HepG2 (cell line): ENCODE data around the gene MRPS10. TPM values are rescaled to one million over a fixed set of nuclear protein-coding genes. Genes with fewer than 3 reads are reported as not detected.

Experiments used
- ATAC-seq: fragments of 200-7000 bp; cut with Tn5 transposase; 3 replicates; pipeline ENCODE4 v1.9.1; 2020; ENCODE audit warnings: mild to moderate bottlenecking, moderate library complexity
- BruUV-seq: library from RNA; stranded (reverse); fragments of 400-500 nt; replicated peaks from 2 replicates; lab custom pipeline; 2021; lab: Mats Ljungman, UMichigan
- CTCF ChIA-PET: fragments of 300-600 bp; formaldehyde crosslinking; extraction: SDS; loops from one replicate; lab custom pipeline; 2021; ENCODE audit warnings: low total read pairs, inconsistent platforms, low intra/inter-chr PET ratio; lab: Yijun Ruan, JAX
- POLR2A ChIA-PET: fragments of 350-600 bp; sonication (Branson Sonifier 250); formaldehyde crosslinking; loops from one replicate; lab custom pipeline; 2020; ENCODE audit warnings: antibody characterized with exemption, inconsistent platforms; lab: Yijun Ruan, JAX
- DNase-seq: peaks from one replicate; pipeline ENCODE4 v3.0.0-alpha.2; 2015; ENCODE audit warnings: low spot score
- FAIRE-seq: peaks from 3 replicates; lab custom pipeline; 2011; peaks lifted over from hg19 to GRCh38; lab: Jason Lieb, UNC
- H2AFZ ChIP-seq: one replicate; pipeline ENCODE4 v1.6.1; 2011; ENCODE audit warnings: low read length, inconsistent platforms
- H3K27ac ChIP-seq: fragments of 300-600 bp; 3 replicates; pipeline ENCODE4 v1.8.0; 2011; ENCODE audit warnings: mixed run types, mild to moderate bottlenecking, mixed read lengths, low read length, inconsistent platforms; ENCODE audit not compliant: insufficient read depth; ENCODE audit errors: extremely low read length
- H3K27me3 ChIP-seq, 2 experiments: fragments of 200-600 bp in 1 of 2; 2 replicates in 1 of 2; 3 replicates in 1 of 2; pipeline versions ENCODE4 v1.6.0 to v1.8.0; 2011; ENCODE audit warnings: low read length in 2 of 2, mild to moderate bottlenecking in 2 of 2, moderate library complexity in 2 of 2, inconsistent platforms in 1 of 2; ENCODE audit not compliant: insufficient read depth in 2 of 2, control insufficient read depth in 1 of 2
- H3K36me3 ChIP-seq, 2 experiments: fragments of 200-600 bp in 1 of 2; replicated peaks in 1 of 2; 2 replicates in 1 of 2; 3 replicates in 1 of 2; pipeline versions ENCODE4 v1.5.1 to v1.8.0; 2011; ENCODE audit warnings: low read length in 2 of 2, inconsistent platforms in 1 of 2; ENCODE audit not compliant: insufficient read depth in 2 of 2, control insufficient read depth in 1 of 2
- H3K4me1 ChIP-seq: 2 replicates; pipeline ENCODE4 v1.5.1; 2012; ENCODE audit warnings: low read length, inconsistent platforms; ENCODE audit not compliant: insufficient read depth
- H3K4me2 ChIP-seq: 2 replicates; pipeline ENCODE4 v1.6.0; 2011; ENCODE audit warnings: low read depth, low read length, inconsistent platforms
- H3K4me3 ChIP-seq, 3 experiments: fragments of 200-600 bp in 1 of 3; sonication (generic), shearing (Covaris generic) in 1 of 3; replicated peaks in 1 of 3; 2 replicates each; pipeline ENCODE4 v1.5.1; 2011 to 2016; ENCODE audit warnings: low read length in 3 of 3, inconsistent platforms in 2 of 3, low read depth in 2 of 3, mild to moderate bottlenecking in 2 of 3, control low read depth in 1 of 3, mixed read lengths in 1 of 3; ENCODE audit not compliant: insufficient read depth in 1 of 3
- H3K79me2 ChIP-seq: one replicate; pipeline ENCODE4 v1.6.1; 2011; ENCODE audit warnings: low read length, inconsistent platforms; ENCODE audit not compliant: insufficient read depth
- H3K9ac ChIP-seq: 2 replicates; pipeline ENCODE4 v1.6.0; 2011; ENCODE audit warnings: mild to moderate bottlenecking, low read depth, low read length, inconsistent platforms; ENCODE audit not compliant: insufficient read depth
- H3K9me3 ChIP-seq: 2 replicates; pipeline ENCODE4 v1.5.1; 2012; ENCODE audit warnings: mild to moderate bottlenecking, low read length
- H4K20me1 ChIP-seq: 2 replicates; pipeline ENCODE4 v1.6.0; 2011; ENCODE audit warnings: inconsistent platforms, mild to moderate bottlenecking, low read length, moderate library complexity; ENCODE audit not compliant: insufficient read depth
- GLI4 ChIP-seq: sonication (generic); formaldehyde crosslinking; IDR thresholded peaks from 2 replicates; pipeline ENCODE4 v1.5.1; 2020; ENCODE audit warnings: missing genetic modification reagents, mild to moderate bottlenecking, moderate library complexity, borderline replicate concordance
- MYNN ChIP-seq: sonication (generic); formaldehyde crosslinking; IDR thresholded peaks from 2 replicates; pipeline ENCODE4 v1.4.0; 2020; ENCODE audit warnings: mild to moderate bottlenecking, low read depth, missing genetic modification reagents
- NR2F2 ChIP-seq: IDR thresholded peaks from 2 replicates; pipeline ENCODE4 v1.6.1; 2012; ENCODE audit warnings: low read depth, inconsistent platforms, borderline replicate concordance
- REST ChIP-seq, 2 experiments: IDR thresholded peaks; 2 replicates each; pipeline ENCODE4 v1.6.1; 2011 to 2012; ENCODE audit warnings: low read length in 2 of 2, borderline replicate concordance in 1 of 2, low read depth in 1 of 2, mild to moderate bottlenecking in 1 of 2, moderate library complexity in 1 of 2
- SNAI1 ChIP-seq: sonication (generic); formaldehyde crosslinking; IDR thresholded peaks from 2 replicates; pipeline ENCODE4 v1.5.0; 2020; ENCODE audit warnings: mild to moderate bottlenecking, missing genetic modification reagents, borderline replicate concordance
- SP140L ChIP-seq: sonication (generic); formaldehyde crosslinking; IDR thresholded peaks from 2 replicates; pipeline ENCODE4 v1.4.0; 2020; ENCODE audit warnings: missing genetic modification reagents, borderline replicate concordance
- SUZ12 ChIP-seq: fragments of 150-350 bp; IDR thresholded peaks from 2 replicates; pipeline ENCODE4 v1.6.1; 2014; ENCODE audit warnings: low read depth, low read length
- TCF12 ChIP-seq, 2 experiments: fragments of 450-650 bp in 1 of 2; sonication (generic) in 1 of 2; formaldehyde crosslinking in 1 of 2; IDR thresholded peaks; 2 replicates each; pipeline versions ENCODE4 v1.6.1 to v1.8.0; 2017 to 2022; ENCODE audit warnings: antibody characterized with exemption in 1 of 2, mild to moderate bottlenecking in 1 of 2, missing genetic modification reagents in 1 of 2, moderate library complexity in 1 of 2
- ZNF101 ChIP-seq: sonication (generic); formaldehyde crosslinking; IDR thresholded peaks from 2 replicates; pipeline ENCODE4 v1.4.0; 2020; ENCODE audit warnings: mild to moderate bottlenecking, low read depth, missing genetic modification reagents, borderline replicate concordance
- ZNF501 ChIP-seq: sonication (generic); formaldehyde crosslinking; IDR thresholded peaks from 2 replicates; pipeline ENCODE4 v1.5.1; 2020; ENCODE audit warnings: mild to moderate bottlenecking, moderate library complexity, missing genetic modification reagents
- ZNF773 ChIP-seq: sonication (generic); formaldehyde crosslinking; IDR thresholded peaks from 2 replicates; pipeline ENCODE4 v1.4.0; 2020; ENCODE audit warnings: missing genetic modification reagents, borderline replicate concordance
- ZNF788 ChIP-seq: sonication (generic); formaldehyde crosslinking; IDR thresholded peaks from 2 replicates; pipeline ENCODE4 v1.5.0; 2020; ENCODE audit warnings: mild to moderate bottlenecking, missing genetic modification reagents, borderline replicate concordance
- WGBS: methylation state at CpG from one replicate; pipeline ENCODE4 v1.1.6; 2017; ENCODE audit warnings: low lambda C conversion rate; 5-methylcytosine and 5-hydroxymethylcytosine counted together
- in situ Hi-C: cut with HindIII; loops from 2 replicates; pipeline ENCODE4 v1.10.0; 2017; ENCODE audit warnings: low pct_unique_long_range_greater_than_20kb; ENCODE audit not compliant: extremely low pct_ligation_motif_present
- intact Hi-C: fragments of 100-400 bp; cut with micrococcal nuclease; formaldehyde crosslinking; loops from one replicate; pipeline ENCODE4 v1.10.0; 2022; ENCODE audit not compliant: unreplicated experiment
- polyA plus RNA-seq, 8 experiments: library from polyadenylated mRNA; depleted of rRNA in 3 of 8; stranded (reverse) in 7 of 8; unstranded in 1 of 8; fragments of >200 nt; fragmentation: Illumina TruSeq in 4 of 8; extraction: Trizol in 4 of 8; gene quantifications; 2 replicates each; pipeline versions ENCODE4 v1.2.1 to v1.2.3, GENCODE V29; 2011 to 2016; ENCODE audit warnings: low read depth in 4 of 8, missing spikeins in 1 of 8, mixed read lengths in 1 of 8; ENCODE audit not compliant: insufficient read depth in 1 of 8
- total RNA-seq, 5 experiments: library from RNA; depleted of rRNA; stranded (reverse); fragments of >200 nt; fragmentation: Illumina TruSeq; extraction: Trizol; gene quantifications; 2 replicates each; pipeline ENCODE4 v1.2.3, GENCODE V29; 2016; ENCODE audit warnings: low read depth in 1 of 5
- TF ChIP-seq, protein P1 (sequence below): sonication (generic); formaldehyde crosslinking; IDR thresholded peaks from 2 replicates; pipeline ENCODE4 v1.9.0; 2021; ENCODE audit warnings: missing genetic modification reagents, mild to moderate bottlenecking, borderline replicate concordance
- TF ChIP-seq, protein P2 (sequence below): IDR thresholded peaks from 2 replicates; pipeline ENCODE4 v1.6.1; 2012; ENCODE audit warnings: inconsistent platforms

MRPS10 gene
- total and polyA plus RNA-seq, 2 of the 13 experiments (the other 11 are each of a cell fraction or from before 2014, with no cell fraction given): 31.7 to 54.6 TPM

DNA sequence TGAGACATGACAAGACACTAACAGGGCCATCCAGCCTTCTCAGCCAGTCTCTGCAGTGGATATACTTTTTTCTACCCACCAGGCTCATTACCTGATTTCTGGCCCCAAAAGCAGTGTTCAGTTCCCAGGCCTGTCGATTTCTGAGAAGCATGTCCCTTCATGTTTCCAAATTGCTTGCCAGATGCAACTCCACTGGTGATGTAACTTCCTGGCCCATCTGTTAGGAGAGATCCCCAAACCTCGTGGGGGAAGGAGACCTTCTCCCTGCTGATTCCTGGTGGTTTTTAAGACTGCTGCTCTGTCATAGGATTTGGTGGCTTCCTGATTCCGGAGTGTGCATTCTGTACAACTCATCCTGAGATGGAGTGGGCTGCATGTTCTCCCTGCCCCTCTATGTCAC is 31.6 kb upstream of the MRPS10 start (continued):
- TF ChIP-seq REST (IDR thresholded peaks at IDR 0.05; ENCODE audit: borderline replicate concordance in 1 of 2, low read depth in 1 of 2, low read length in 2 of 2): no peak

GRCh38 chr6:42243046-42243445 is 25.4 kb upstream of the MRPS10 start:
- no peak for DNase-seq
- H3K9me3 ChIP-seq: no peaks in the 10 kb centered on the region
- ATAC-seq: no peak
- ChIA-PET CTCF (no interaction called here), POLR2A (no interaction called here)
- H2AFZ ChIP-seq: no peak overlapping the region
- H3K36me3 ChIP-seq: no peaks in the 10 kb centered on the region
- no peak overlapping the region for H3K4me2 ChIP-seq
- H3K4me1 ChIP-seq: no peaks in the 10 kb centered on the region
- no peak overlapping the region for H3K9ac ChIP-seq
- no peak for FAIRE-seq
- no peaks in the 10 kb centered on the region for H3K79me2 ChIP-seq
- in situ Hi-C loops (no loop called here), intact Hi-C loops (no loop called here)
- H3K27me3 ChIP-seq: no peaks in the 10 kb centered on the region; a peak in 1 of 5 replicates
- WGBS: 82% methylated on average over 11 of the region's 11 CpGs
- no peaks in the 10 kb centered on the region for H4K20me1 ChIP-seq
- no TSS peak for BruUV-seq
- H3K27ac ChIP-seq: no peak overlapping the region
- no peak overlapping the region for H3K4me3 ChIP-seq
- no peak for TF ChIP-seq ZNF101
- TF ChIP-seq, protein P1, sequence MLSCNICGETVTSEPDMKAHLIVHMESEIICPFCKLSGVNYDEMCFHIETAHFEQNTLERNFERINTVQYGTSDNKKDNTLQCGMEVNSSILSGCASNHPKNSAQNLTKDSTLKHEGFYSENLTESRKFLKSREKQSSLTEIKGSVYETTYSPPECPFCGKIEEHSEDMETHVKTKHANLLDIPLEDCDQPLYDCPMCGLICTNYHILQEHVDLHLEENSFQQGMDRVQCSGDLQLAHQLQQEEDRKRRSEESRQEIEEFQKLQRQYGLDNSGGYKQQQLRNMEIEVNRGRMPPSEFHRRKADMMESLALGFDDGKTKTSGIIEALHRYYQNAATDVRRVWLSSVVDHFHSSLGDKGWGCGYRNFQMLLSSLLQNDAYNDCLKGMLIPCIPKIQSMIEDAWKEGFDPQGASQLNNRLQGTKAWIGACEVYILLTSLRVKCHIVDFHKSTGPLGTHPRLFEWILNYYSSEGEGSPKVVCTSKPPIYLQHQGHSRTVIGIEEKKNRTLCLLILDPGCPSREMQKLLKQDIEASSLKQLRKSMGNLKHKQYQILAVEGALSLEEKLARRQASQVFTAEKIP (CRISPR knock-in tag): no peak
- no peak for TF ChIP-seq ZNF788 (CRISPR knock-in tag)
- TF ChIP-seq ZNF773 (CRISPR knock-in tag): no peak
- TF ChIP-seq MYNN (CRISPR knock-in tag): no peak
- TF ChIP-seq SUZ12: no peak
- TF ChIP-seq GLI4 (CRISPR knock-in tag): no peak
- no peak for TF ChIP-seq SNAI1 (CRISPR knock-in tag)
- no peak for TF ChIP-seq SP140L
- TF ChIP-seq ZNF501 (CRISPR knock-in tag): no peak
- no peak for TF ChIP-seq TCF12 (IDR thresholded peaks at IDR 0.05)
- TF ChIP-seq TCF12 (CRISPR knock-in tag; IDR thresholded peaks at IDR 0.05): no peak
- TF ChIP-seq, protein P2, sequence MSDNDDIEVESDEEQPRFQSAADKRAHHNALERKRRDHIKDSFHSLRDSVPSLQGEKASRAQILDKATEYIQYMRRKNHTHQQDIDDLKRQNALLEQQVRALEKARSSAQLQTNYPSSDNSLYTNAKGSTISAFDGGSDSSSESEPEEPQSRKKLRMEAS: no peak
- TF ChIP-seq NR2F2: no peak
